NCI-H187 treated with DMSO at 0.1 percent for 48 hours (cell line): ENCODE data around the gene FCER1A.

Experiments used
- DNase-seq: peaks from one replicate; lab custom pipeline; 2025; lab: John Stamatoyannopoulos, UW

The FCER1A gene

GRCh38 chr1:159352436-159352835 is 50.3 kb downstream of the FCER1A start:
- no peak for DNase-seq
